ENCODE results near the gene TIMM23. TPM values are rescaled to one million over a fixed set of nuclear protein-coding genes. Genes with fewer than 3 reads are reported as not detected.

The TIMM23 gene
- total and polyA plus RNA-seq, 2 donors (not counting 1 experiment from before 2014, with no cell fraction given), result 55.0 to 130 TPM

DNA sequence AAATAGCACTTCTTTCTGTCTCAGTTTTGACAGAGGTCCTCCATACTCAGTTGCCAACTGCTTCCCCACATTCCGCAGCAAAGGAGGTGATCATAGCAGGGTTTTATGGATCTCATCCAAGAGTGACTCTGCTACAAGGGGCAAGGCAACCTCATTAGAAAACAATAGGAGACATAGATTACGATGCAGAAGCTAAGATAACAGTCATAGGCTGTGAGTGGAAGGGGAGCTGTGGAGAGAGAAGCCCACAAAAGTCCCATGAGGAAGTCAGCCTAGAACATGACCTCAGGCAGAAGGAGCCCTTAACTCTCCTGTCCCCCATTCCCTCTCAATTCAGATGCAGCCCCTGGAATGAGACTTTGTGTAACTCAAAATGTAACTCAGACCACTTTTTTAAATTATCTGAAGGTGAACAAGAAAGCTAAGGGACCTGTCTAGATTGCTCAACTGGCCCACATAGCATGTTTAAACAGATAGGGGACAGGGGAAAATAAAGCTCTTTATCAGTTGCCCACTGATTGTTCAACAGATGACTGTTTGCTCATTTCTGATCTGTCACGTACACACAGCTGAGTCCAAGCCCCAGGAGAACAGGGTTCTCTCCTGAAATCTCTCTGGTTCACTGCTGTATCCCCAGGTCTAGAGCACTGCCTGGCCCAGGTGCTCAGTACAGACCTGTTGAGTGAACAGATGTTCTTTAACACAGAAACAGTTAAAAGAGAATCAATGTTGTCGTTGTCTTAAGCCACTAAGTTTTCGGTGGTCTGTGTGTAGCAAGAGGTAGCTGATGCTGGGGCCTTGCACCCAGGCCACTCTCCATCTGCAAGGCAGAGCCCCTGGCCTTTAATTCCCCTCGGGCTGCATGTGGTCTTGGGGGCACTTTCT, 59.6 kb downstream of the TIMM23 start:
- TF ChIP-seq, protein P1, sequence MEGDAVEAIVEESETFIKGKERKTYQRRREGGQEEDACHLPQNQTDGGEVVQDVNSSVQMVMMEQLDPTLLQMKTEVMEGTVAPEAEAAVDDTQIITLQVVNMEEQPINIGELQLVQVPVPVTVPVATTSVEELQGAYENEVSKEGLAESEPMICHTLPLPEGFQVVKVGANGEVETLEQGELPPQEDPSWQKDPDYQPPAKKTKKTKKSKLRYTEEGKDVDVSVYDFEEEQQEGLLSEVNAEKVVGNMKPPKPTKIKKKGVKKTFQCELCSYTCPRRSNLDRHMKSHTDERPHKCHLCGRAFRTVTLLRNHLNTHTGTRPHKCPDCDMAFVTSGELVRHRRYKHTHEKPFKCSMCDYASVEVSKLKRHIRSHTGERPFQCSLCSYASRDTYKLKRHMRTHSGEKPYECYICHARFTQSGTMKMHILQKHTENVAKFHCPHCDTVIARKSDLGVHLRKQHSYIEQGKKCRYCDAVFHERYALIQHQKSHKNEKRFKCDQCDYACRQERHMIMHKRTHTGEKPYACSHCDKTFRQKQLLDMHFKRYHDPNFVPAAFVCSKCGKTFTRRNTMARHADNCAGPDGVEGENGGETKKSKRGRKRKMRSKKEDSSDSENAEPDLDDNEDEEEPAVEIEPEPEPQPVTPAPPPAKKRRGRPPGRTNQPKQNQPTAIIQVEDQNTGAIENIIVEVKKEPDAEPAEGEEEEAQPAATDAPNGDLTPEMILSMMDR (conservative IDR thresholded peaks at IDR 0.05 in 1 of 2, IDR thresholded peaks at IDR 0.05 in 1 of 2; ENCODE audit: low read depth in 1 of 2, low read length in 2 of 2), result no peak
- no peak for TF ChIP-seq EZH2 (IDR thresholded peaks at IDR 0.05; ENCODE audit: low read length, missing control alignments)
- Histone ChIP-seq H3K9ac (ENCODE audit: insufficient read depth, low read length) (no peak overlapping the region), H3K27ac (ENCODE audit: insufficient read depth, low read length) (no peak overlapping the region), H3K9me3 (ENCODE audit: control insufficient read depth, insufficient read depth, low read depth, low read length) (no peaks in the 10 kb centered on the region), H2AFZ (ENCODE audit: low read length) (peak overlapping the region; percentile 22), H3K4me3 (replicated peaks in 1 of 4; ENCODE audit: control extremely low read depth in 1 of 4, insufficient read depth in 1 of 4, low read depth in 3 of 4, low read length in 4 of 4) (no peak overlapping the region), H3K4me1 (ENCODE audit: control insufficient read depth, extremely low read depth, insufficient read depth, low read length) (peaks cover 2% of the 10 kb centered on the region), H3K79me2 (ENCODE audit: control insufficient read depth, insufficient read depth, low read length) (peaks cover 35% of the 10 kb centered on the region), H3K4me2 (ENCODE audit: extremely low read depth, insufficient read depth, low read length) (no peak overlapping the region), H4K20me1 (ENCODE audit: control insufficient read depth, extremely low read depth, insufficient read depth, low read length) (peaks cover 5% of the 10 kb centered on the region), H3K36me3 (ENCODE audit: control insufficient read depth, insufficient read depth, low read length) (no peaks in the 10 kb centered on the region), H3K27me3 (ENCODE audit: control insufficient read depth, insufficient read depth, low read length) (peaks cover 2% of the 10 kb centered on the region)
- no peak for DNase-seq (ENCODE audit: low read depth in 2 of 2)

DNA sequence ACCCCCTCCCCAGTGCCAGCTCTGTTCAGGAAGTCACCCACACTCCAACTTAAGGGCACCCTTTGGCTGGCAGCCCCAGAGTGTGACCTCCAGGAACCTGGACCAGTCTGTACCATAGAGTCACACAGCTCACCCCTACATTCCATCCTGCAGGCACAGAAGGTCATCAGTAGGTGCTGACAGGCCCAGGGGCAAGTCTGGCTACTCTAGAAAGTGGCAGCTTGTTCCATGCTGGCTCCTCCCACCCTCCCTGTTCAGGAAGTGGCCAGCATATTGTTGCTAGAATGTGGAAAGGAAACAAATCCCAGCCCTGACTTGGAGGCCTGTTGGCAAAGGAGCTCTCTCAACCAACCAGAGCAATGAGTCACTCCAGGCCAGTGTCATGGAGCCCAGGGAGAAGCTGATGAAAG, 61.3 kb downstream of the TIMM23 start:
- peaks cover 2% of the 10 kb centered on the region for H3K4me1 ChIP-seq (ENCODE audit: control insufficient read depth, extremely low read depth, insufficient read depth, low read length)
- TF ChIP-seq EZH2 (IDR thresholded peaks at IDR 0.05; ENCODE audit: low read length, missing control alignments), result no peak
- TF ChIP-seq, protein P1 (conservative IDR thresholded peaks at IDR 0.05 in 1 of 2, IDR thresholded peaks at IDR 0.05 in 1 of 2; ENCODE audit: low read depth in 1 of 2, low read length in 2 of 2), result no peak
- H3K27me3 ChIP-seq (ENCODE audit: control insufficient read depth, insufficient read depth, low read length), result peaks cover 2% of the 10 kb centered on the region
- peak; percentile 63 to 79 for DNase-seq (ENCODE audit: low read depth in 2 of 2)
- H3K36me3 ChIP-seq (ENCODE audit: control insufficient read depth, insufficient read depth, low read length), result no peaks in the 10 kb centered on the region
- H2AFZ ChIP-seq (ENCODE audit: low read length), result peak overlapping the region; percentile 19
- H3K4me3 ChIP-seq (replicated peaks in 1 of 4; ENCODE audit: control extremely low read depth in 1 of 4, insufficient read depth in 1 of 4, low read depth in 3 of 4, low read length in 4 of 4), result no peak overlapping the region
- H3K79me2 ChIP-seq (ENCODE audit: control insufficient read depth, insufficient read depth, low read length), result peaks cover 18% of the 10 kb centered on the region
- H3K27ac ChIP-seq (ENCODE audit: insufficient read depth, low read length), result no peak overlapping the region
- no peak overlapping the region for H3K4me2 ChIP-seq (ENCODE audit: extremely low read depth, insufficient read depth, low read length)
- H4K20me1 ChIP-seq (ENCODE audit: control insufficient read depth, extremely low read depth, insufficient read depth, low read length), result peaks cover 3% of the 10 kb centered on the region
- no peak overlapping the region for H3K9ac ChIP-seq (ENCODE audit: insufficient read depth, low read length)
- H3K9me3 ChIP-seq (ENCODE audit: control insufficient read depth, insufficient read depth, low read depth, low read length), result no peaks in the 10 kb centered on the region

DNA sequence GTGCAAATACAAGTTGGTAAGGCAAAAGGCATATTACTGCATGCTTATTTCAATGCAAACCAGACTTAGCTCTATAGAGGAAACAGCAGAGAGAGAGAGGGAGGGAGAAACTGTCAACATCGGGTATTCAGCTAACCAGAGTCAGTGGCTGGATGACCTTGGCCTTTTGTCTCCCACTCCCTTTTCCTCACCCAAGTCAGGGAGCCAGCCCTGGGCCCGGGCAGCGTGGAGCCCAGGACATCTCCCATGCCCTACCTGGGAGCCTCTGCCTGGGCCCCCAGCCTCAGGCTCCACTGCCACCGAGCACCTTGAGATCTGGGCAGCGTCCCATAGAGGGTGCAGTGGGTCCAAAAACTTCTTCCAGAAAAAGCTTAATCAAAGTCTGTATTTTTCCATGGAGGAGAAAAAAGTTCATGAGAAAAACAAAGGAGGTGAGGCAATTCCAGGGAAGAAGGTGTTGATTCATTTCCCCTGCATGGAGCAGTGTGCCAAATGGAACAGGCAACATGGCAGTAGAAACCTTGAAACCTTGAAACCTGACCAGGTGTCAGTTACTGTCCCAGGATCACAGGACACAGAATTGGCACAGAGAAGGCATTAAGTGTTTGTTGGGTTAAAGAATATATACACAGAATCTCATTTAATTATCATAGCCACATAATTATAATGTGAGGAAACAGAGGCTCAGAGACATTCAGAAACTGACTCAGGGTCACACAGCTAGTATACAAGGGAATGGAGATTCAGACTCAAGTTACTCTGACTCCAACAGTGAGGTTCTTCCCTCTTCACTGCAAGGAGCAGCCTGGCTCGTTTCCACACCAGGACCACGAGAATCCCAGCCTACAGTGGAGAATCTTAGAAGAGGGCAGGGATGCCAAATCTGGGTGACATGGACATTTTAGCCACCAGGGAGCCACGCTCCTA, 63.9 kb downstream of the TIMM23 start:
- Histone ChIP-seq H3K9ac (ENCODE audit: insufficient read depth, low read length) (no peak overlapping the region), H4K20me1 (ENCODE audit: control insufficient read depth, extremely low read depth, insufficient read depth, low read length) (no peaks in the 10 kb centered on the region), H3K79me2 (ENCODE audit: control insufficient read depth, insufficient read depth, low read length) (no peaks in the 10 kb centered on the region), H3K4me1 (ENCODE audit: control insufficient read depth, extremely low read depth, insufficient read depth, low read length) (peaks cover 2% of the 10 kb centered on the region), H3K4me3 (replicated peaks in 1 of 4; ENCODE audit: control extremely low read depth in 1 of 4, insufficient read depth in 1 of 4, low read depth in 3 of 4, low read length in 4 of 4) (no peak overlapping the region), H3K4me2 (ENCODE audit: extremely low read depth, insufficient read depth, low read length) (no peak overlapping the region), H3K9me3 (ENCODE audit: control insufficient read depth, insufficient read depth, low read depth, low read length) (no peaks in the 10 kb centered on the region), H3K27me3 (ENCODE audit: control insufficient read depth, insufficient read depth, low read length) (peaks cover 2% of the 10 kb centered on the region), H2AFZ (ENCODE audit: low read length) (no peak overlapping the region), H3K36me3 (ENCODE audit: control insufficient read depth, insufficient read depth, low read length) (no peaks in the 10 kb centered on the region), H3K27ac (ENCODE audit: insufficient read depth, low read length) (no peak overlapping the region)
- TF ChIP-seq EZH2 (IDR thresholded peaks at IDR 0.05; ENCODE audit: low read length, missing control alignments), result no peak
- TF ChIP-seq, protein P1 (conservative IDR thresholded peaks at IDR 0.05 in 1 of 2, IDR thresholded peaks at IDR 0.05 in 1 of 2; ENCODE audit: low read depth in 1 of 2, low read length in 2 of 2), result no peak
- DNase-seq (ENCODE audit: low read depth in 2 of 2), result no peak

Data from fibroblast of lung (primary cell).